ENCODE results near the gene LLGL1.

DNA sequence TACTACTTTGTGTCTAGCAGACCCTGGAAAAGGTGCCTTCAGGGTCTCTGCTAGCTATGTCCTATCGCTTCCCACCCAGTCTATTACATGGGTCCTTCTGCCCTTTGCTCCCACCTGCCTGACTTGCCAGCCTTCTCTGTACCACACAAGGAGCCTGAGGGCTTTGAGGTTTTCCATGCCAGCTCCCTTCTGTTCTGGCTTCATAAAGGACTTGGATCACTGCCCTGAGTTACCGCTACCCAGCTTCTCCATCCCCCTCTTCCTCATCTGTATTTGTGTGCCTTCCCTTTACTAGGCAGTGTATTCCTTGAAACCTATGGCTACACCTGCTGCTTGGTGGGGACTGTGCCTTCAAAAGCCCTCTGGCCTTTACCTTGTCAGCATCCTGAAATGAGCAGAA, 19.6 kb upstream of the LLGL1 start:
- TF ChIP-seq, protein P1, sequence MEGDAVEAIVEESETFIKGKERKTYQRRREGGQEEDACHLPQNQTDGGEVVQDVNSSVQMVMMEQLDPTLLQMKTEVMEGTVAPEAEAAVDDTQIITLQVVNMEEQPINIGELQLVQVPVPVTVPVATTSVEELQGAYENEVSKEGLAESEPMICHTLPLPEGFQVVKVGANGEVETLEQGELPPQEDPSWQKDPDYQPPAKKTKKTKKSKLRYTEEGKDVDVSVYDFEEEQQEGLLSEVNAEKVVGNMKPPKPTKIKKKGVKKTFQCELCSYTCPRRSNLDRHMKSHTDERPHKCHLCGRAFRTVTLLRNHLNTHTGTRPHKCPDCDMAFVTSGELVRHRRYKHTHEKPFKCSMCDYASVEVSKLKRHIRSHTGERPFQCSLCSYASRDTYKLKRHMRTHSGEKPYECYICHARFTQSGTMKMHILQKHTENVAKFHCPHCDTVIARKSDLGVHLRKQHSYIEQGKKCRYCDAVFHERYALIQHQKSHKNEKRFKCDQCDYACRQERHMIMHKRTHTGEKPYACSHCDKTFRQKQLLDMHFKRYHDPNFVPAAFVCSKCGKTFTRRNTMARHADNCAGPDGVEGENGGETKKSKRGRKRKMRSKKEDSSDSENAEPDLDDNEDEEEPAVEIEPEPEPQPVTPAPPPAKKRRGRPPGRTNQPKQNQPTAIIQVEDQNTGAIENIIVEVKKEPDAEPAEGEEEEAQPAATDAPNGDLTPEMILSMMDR (IDR thresholded peaks at IDR 0.05) = no peak
- no peak for TF ChIP-seq POLR2A (IDR thresholded peaks at IDR 0.05)
